Astrocyte of the spinal cord (primary cell): Measurements from ENCODE around the gene DMC1.
A peak's percentile ranks its signal among the peaks of the same experiment; 100 is the strongest.
"Not testable (repeated sequence)": the region's sequence is repeated elsewhere in the genome, so short reads cannot be mapped to it uniquely, and the experiment has no call there.

Source experiments
- DNase-seq: peaks from one replicate; pipeline ENCODE4 v3.0.0; 2011; ENCODE audit warnings: low read depth, low spot score
- H3K4me3 ChIP-seq: 2 replicates; pipeline ENCODE4 v1.5.1; 2011; ENCODE audit warnings: low read depth, mild to moderate bottlenecking, low read length, moderate library complexity
- in situ Hi-C: cut with HindIII; loops from 2 replicates; pipeline ENCODE4 v1.10.0; 2017; ENCODE audit warnings: low sequenced_read_pairs
- TF ChIP-seq, protein P1 (sequence below): IDR thresholded peaks from 2 replicates; pipeline ENCODE4 v1.5.1; 2012; ENCODE audit warnings: low read depth, mild to moderate bottlenecking, low read length, inconsistent platforms

Gene DMC1, protein sequence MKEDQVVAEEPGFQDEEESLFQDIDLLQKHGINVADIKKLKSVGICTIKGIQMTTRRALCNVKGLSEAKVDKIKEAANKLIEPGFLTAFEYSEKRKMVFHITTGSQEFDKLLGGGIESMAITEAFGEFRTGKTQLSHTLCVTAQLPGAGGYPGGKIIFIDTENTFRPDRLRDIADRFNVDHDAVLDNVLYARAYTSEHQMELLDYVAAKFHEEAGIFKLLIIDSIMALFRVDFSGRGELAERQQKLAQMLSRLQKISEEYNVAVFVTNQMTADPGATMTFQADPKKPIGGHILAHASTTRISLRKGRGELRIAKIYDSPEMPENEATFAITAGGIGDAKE

DNA sequence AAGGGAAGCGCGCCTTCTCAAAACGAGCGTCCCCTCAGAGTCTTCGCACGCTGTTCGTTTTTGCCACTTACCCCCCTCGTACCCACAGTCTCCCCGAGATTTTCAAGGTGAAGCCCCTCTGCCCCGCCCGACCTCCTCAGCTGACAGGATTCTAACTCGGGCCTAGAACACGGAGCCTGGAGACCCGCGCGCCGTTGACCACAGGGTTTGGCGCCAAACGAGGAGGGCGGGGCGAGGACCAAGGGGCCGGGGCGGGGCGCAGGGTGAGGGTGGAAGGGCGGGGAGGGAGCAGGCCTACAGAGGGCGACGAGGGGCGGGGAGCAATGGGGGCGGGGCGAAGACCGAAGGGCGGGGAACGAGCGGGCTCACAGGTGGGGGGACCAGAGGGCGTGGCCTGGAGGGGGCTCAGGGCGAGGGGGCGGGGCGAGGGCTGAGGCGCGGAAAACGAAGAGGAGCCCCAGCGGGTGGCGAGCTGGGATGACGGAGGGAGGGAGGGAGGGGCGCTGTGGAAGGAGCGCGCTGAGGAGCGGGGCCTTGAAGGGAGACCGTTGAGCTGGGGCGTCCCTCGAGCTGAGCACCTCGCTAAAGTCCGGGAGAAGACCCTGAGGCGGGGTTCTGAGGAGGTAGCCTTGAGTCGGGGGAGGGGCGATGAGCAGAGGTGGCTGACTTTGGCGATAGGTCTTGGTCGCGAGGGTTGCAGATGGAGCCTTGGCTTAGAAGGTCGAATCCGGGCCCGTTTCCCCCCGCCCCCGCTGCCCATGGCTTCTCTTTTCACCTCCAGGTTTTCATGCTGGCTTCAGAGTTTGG lies at the start of gene DMC1:
DMC1 (minus strand) TSS at position 212 of the 807 bp plus-strand sequence. CDS start 1,927 bp downstream, outside the sequence.
- TF ChIP-seq, protein P1, sequence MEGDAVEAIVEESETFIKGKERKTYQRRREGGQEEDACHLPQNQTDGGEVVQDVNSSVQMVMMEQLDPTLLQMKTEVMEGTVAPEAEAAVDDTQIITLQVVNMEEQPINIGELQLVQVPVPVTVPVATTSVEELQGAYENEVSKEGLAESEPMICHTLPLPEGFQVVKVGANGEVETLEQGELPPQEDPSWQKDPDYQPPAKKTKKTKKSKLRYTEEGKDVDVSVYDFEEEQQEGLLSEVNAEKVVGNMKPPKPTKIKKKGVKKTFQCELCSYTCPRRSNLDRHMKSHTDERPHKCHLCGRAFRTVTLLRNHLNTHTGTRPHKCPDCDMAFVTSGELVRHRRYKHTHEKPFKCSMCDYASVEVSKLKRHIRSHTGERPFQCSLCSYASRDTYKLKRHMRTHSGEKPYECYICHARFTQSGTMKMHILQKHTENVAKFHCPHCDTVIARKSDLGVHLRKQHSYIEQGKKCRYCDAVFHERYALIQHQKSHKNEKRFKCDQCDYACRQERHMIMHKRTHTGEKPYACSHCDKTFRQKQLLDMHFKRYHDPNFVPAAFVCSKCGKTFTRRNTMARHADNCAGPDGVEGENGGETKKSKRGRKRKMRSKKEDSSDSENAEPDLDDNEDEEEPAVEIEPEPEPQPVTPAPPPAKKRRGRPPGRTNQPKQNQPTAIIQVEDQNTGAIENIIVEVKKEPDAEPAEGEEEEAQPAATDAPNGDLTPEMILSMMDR: no peak
- peak; percentile 83 for DNase-seq
- peak within 1 kb of the TSS; percentile 72 for H3K4me3 ChIP-seq
- in situ Hi-C loops: no loop called here

DNA sequence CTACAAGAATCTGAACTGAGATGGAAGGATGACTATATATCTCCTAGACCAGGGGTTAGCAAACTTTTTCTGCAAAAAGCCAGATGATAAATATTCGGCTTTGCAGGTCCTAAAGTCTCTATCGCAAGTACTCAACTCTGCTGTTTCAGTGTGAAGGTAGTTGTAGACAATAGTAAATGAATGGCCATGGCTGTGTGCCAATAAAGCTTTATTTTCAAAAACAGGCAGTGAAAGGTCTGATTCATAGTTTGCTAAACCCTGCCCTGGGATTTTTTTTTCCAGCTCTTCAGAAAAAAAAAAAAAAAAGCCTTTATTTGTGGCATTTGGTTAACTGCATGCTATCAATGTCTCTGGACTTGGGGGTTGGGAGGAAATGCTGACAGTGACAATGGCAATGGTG lies 48.7 kb upstream of the DMC1 start:
- no peak for DNase-seq
- TF ChIP-seq, protein P1: no peak
- no peak overlapping the region for H3K4me3 ChIP-seq
- in situ Hi-C loops: no loop called here

DNA sequence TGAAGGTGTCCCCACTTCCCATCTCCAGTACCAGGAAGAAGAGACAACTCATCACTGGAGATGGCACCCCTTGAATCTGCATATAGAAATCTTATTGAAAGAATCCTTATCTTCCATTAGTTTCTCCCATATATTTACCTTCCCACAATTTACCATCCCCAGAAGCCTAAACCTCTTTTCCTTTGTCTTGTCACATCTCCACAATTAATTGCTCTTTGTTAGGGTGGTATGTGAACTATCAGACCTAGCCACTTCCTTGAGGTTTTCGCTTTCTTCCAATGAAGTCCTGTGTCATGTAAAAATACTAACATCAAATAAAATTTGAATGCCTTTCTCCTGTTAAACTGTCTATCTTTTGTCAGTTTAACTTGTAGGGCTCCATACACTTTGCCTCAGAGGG lies 48.3 kb upstream of the DMC1 start:
- TF ChIP-seq, protein P1: no peak
- DNase-seq: no peak
- H3K4me3 ChIP-seq: no peak overlapping the region
- in situ Hi-C loops: no loop called here

DNA sequence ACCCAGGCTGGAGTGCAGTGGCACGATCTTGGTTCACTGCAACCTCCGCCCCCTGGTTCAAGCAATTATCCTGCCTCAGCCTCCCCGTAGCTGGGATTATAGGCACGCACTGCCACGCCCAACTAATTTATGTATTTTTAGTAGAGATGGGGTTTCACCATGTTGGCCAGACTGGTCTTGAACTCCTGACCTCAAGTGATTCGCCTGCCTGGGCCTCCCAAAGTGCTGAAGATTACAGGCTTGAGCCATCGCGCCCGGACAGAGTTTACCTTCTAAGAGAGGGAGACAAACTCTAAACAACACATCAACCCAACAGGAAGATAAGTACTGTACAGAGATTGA lies 45.1 kb upstream of the DMC1 start:
- H3K4me3 ChIP-seq, DNase-seq, in situ Hi-C loops: not testable (repeated sequence)

DNA sequence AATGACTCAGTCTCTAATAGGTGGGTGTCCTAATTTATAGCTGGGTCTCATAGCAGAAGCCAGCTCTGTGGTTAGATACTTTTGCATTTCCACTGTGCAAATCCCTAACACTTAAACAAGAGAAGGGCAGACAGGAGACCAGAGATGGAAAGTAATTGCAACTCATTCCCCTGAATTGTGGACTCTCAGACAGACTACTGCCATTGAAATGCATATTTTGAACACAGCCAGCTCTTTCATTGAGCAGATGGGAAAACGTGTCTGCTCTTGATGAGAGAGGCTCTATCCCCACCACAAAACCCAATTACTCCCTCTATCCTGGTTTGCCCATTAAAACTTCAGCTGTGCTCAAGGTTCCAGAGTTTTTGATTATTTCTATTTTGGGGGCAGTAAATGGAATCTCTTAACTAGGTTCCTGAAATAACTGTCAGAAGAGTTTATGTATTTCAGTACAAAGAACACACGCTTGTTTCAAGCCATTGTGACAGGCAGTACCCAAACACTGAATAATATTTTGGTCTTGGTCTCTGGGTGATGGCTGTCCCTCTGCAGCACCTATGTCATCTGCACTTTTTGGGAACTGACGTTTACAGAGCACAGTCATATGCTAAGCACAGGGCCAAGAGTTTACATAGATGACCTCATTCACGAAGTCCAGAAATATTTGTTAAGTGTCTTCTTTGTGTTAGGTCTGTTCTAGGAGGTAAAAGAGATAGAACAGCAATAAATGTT lies 44.5 kb upstream of the DMC1 start:
- TF ChIP-seq, protein P1: no peak
- in situ Hi-C loops: no loop called here
- H3K4me3 ChIP-seq: no peak overlapping the region
- DNase-seq: no peak

DNA sequence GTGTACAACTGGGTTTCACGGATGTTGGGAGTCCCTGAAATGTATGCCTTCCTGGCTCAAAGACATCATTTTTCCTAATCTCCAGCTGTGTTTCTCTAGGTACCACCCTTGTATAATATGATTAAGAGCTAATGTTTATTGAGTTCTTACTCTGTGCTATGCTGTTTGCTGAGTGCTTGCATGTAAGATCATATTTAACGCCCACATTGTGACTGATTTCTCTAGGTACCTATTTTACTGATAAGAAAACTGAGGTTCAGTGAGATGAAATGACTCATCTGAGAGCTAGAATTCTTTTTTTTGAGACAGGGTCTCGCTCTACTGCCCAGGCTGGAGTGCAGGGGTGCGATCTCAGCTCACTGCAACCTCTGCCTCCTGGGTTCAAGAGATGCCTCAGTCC lies 43.6 kb upstream of the DMC1 start:
- TF ChIP-seq, protein P1: no peak
- no peak for DNase-seq
- in situ Hi-C loops: no loop called here
- no peak overlapping the region for H3K4me3 ChIP-seq
